IMR-90 (cell line): Measurements from ENCODE around the gene OXA1L. TPM values are rescaled to one million over a fixed set of nuclear protein-coding genes. Genes with fewer than 3 reads are reported as not detected.

Source experiments
- ATAC-seq: fragments of 200-7000 bp; cut with Tn5 transposase; 2 replicates; pipeline ENCODE4 v1.9.1; 2020; ENCODE audit warnings: low read depth, mild to moderate bottlenecking, moderate library complexity
- BruUV-seq: library from RNA; stranded (reverse); fragments of 400-500 nt; replicated peaks from 2 replicates; lab custom pipeline; 2021; lab: Mats Ljungman, UMichigan
- CTCF ChIA-PET: fragments of 300-600 bp; formaldehyde crosslinking; extraction: SDS; loops from one replicate; lab custom pipeline; 2021; ENCODE audit warnings: antibody characterized with exemption; lab: Yijun Ruan, JAX
- POLR2A ChIA-PET: fragments of 300-600 bp; sonication (Branson Sonifier 250); formaldehyde crosslinking; loops from one replicate; lab custom pipeline; 2022; ENCODE audit warnings: antibody characterized with exemption; ENCODE audit not compliant: unreplicated experiment; lab: Charles Lee
- DNase-seq: peaks from one replicate; pipeline ENCODE4 v3.0.0; 2013
- H2AFZ ChIP-seq: replicated peaks from 2 replicates; pipeline ENCODE3; 2013; ENCODE audit warnings: low read length, mild to moderate bottlenecking; ENCODE audit not compliant: poor library complexity
- H2AK5ac ChIP-seq: 2 replicates; pipeline ENCODE4 v1.6.1; 2013; ENCODE audit warnings: low read depth, low read length, inconsistent platforms
- H2AK9ac ChIP-seq: replicated peaks from 2 replicates; pipeline ENCODE3; 2013; ENCODE audit warnings: mild to moderate bottlenecking, low read depth, low read length, moderate library complexity; ENCODE audit not compliant: poor library complexity
- H2BK120ac ChIP-seq: 2 replicates; pipeline ENCODE4 v1.6.1; 2013; ENCODE audit warnings: low read depth, low read length, inconsistent platforms
- H2BK15ac ChIP-seq: 3 replicates; pipeline ENCODE4 v1.6.1; 2013; ENCODE audit warnings: low read depth, low read length, inconsistent platforms
- H2BK20ac ChIP-seq: 2 replicates; pipeline ENCODE4 v1.6.1; 2013; ENCODE audit warnings: low read depth, mild to moderate bottlenecking, inconsistent platforms, low read length, moderate library complexity
- H2BK5ac ChIP-seq: 2 replicates; pipeline ENCODE4 v1.6.1; 2013; ENCODE audit warnings: mild to moderate bottlenecking, low read depth, low read length, inconsistent platforms; ENCODE audit not compliant: poor library complexity, severe bottlenecking
- H3K14ac ChIP-seq: replicated peaks from 2 replicates; pipeline ENCODE4 v1.6.1; 2013; ENCODE audit warnings: low read depth, low read length, inconsistent platforms
- H3K18ac ChIP-seq: 2 replicates; pipeline ENCODE4 v1.6.1; 2013; ENCODE audit warnings: low read depth, low read length, control low read depth
- H3K23ac ChIP-seq: 2 replicates; pipeline ENCODE4 v1.6.1; 2013; ENCODE audit warnings: low read depth, low read length, inconsistent platforms
- H3K27ac ChIP-seq: 2 replicates; pipeline ENCODE4 v1.5.1; 2013; ENCODE audit warnings: mild to moderate bottlenecking, control low read depth, low read length; ENCODE audit not compliant: insufficient read depth
- H3K27me3 ChIP-seq: 2 replicates; pipeline ENCODE4 v1.6.1; 2013; ENCODE audit warnings: low read length; ENCODE audit not compliant: control insufficient read depth, insufficient read depth
- H3K36me3 ChIP-seq: 2 replicates; pipeline ENCODE4 v1.6.1; 2013; ENCODE audit warnings: low read length, mixed read lengths; ENCODE audit not compliant: control insufficient read depth, insufficient read depth
- H3K4ac ChIP-seq: 2 replicates; pipeline ENCODE4 v1.6.1; 2013; ENCODE audit warnings: low read depth, low read length, inconsistent platforms
- H3K4me1 ChIP-seq: 2 replicates; pipeline ENCODE4 v1.6.1; 2013; ENCODE audit warnings: low read length, mixed read lengths; ENCODE audit not compliant: control insufficient read depth, insufficient read depth
- H3K4me2 ChIP-seq: 2 replicates; pipeline ENCODE4 v1.6.1; 2013; ENCODE audit warnings: low read depth, mild to moderate bottlenecking, control low read depth, low read length, moderate library complexity
- H3K4me3 ChIP-seq: 2 replicates; pipeline ENCODE4 v1.5.1; 2013; ENCODE audit warnings: low read depth, mild to moderate bottlenecking, control low read depth, low read length, moderate library complexity; ENCODE audit not compliant: insufficient read depth
- H3K56ac ChIP-seq: 2 replicates; pipeline ENCODE4 v1.6.1; 2013; ENCODE audit warnings: low read length, inconsistent platforms; ENCODE audit not compliant: insufficient read depth; ENCODE audit errors: extremely low read depth
- H3K79me1 ChIP-seq, 2 experiments: 2 replicates each; pipeline ENCODE4 v1.6.1; 2013; ENCODE audit warnings: low read length in 2 of 2, inconsistent platforms in 1 of 2, low read depth in 1 of 2
- H3K9ac ChIP-seq: 2 replicates; pipeline ENCODE4 v1.6.1; 2013; ENCODE audit warnings: low read depth, low read length, control low read depth
- H3K9me1 ChIP-seq: 2 replicates; pipeline ENCODE4 v1.6.1; 2013; ENCODE audit warnings: low read length, inconsistent platforms; ENCODE audit not compliant: insufficient read depth
- H3K9me3 ChIP-seq: 2 replicates; pipeline ENCODE4 v1.6.1; 2013; ENCODE audit warnings: low read length; ENCODE audit not compliant: control insufficient read depth, insufficient read depth
- H4K20me1 ChIP-seq: 2 replicates; pipeline ENCODE4 v1.6.1; 2013; ENCODE audit warnings: low read length, inconsistent platforms; ENCODE audit not compliant: insufficient read depth
- H4K5ac ChIP-seq: 2 replicates; pipeline ENCODE4 v1.6.1; 2013; ENCODE audit warnings: mild to moderate bottlenecking, low read depth, low read length, control low read depth
- H4K8ac ChIP-seq, 2 experiments: 2 replicates each; pipeline ENCODE4 v1.6.1; 2013; ENCODE audit warnings: low read depth in 2 of 2, low read length in 2 of 2, control low read depth in 1 of 2, inconsistent platforms in 1 of 2
- H4K91ac ChIP-seq: 2 replicates; pipeline ENCODE4 v1.6.1; 2013; ENCODE audit warnings: low read depth, low read length, inconsistent platforms; ENCODE audit not compliant: insufficient read depth
- BHLHE40 ChIP-seq: fragments of 150-350 bp; IDR thresholded peaks from 2 replicates; pipeline ENCODE4 v1.6.1; 2016; ENCODE audit warnings: mild to moderate bottlenecking, low read depth, low read length
- CEBPB ChIP-seq: IDR thresholded peaks from 2 replicates; pipeline ENCODE4 v1.6.1; 2012; ENCODE audit warnings: low read depth, low read length, improper control_type of control experiment
- CHD1 ChIP-seq: IDR thresholded peaks from 2 replicates; pipeline ENCODE4 v1.6.1; 2012; ENCODE audit warnings: low read depth, low read length, improper control_type of control experiment
- CTCF ChIP-seq: conservative IDR thresholded peaks from 2 replicates; pipeline ENCODE4 v1.5.1; 2012; ENCODE audit warnings: mild to moderate bottlenecking, low read depth, low read length, improper control_type of control experiment
- FOS ChIP-seq: fragments of 150-350 bp; IDR thresholded peaks from 2 replicates; pipeline ENCODE4 v1.6.1; 2016; ENCODE audit warnings: low read depth, low read length
- MAZ ChIP-seq: IDR thresholded peaks from 2 replicates; pipeline ENCODE4 v1.6.1; 2012; ENCODE audit warnings: low read depth, mild to moderate bottlenecking, low read length, improper control_type of control experiment, moderate library complexity, borderline replicate concordance
- MXI1 ChIP-seq: IDR thresholded peaks from 2 replicates; pipeline ENCODE4 v1.6.1; 2012; ENCODE audit warnings: low read depth, mild to moderate bottlenecking, low read length, moderate library complexity, borderline replicate concordance
- NFE2L2 ChIP-seq: fragments of 150-350 bp; IDR thresholded peaks from 2 replicates; pipeline ENCODE4 v1.6.1; 2016; ENCODE audit warnings: low read depth, mild to moderate bottlenecking, low read length
- POLR2A ChIP-seq: IDR thresholded peaks from 2 replicates; pipeline ENCODE4 v1.6.1; 2012; ENCODE audit warnings: mild to moderate bottlenecking, low read depth, low read length
- RCOR1 ChIP-seq: IDR thresholded peaks from 2 replicates; pipeline ENCODE4 v1.6.1; 2012; ENCODE audit warnings: mild to moderate bottlenecking, low read length, improper control_type of control experiment; ENCODE audit not compliant: insufficient replicate concordance
- RFX5 ChIP-seq: IDR thresholded peaks from 2 replicates; pipeline ENCODE4 v1.8.0; 2012; ENCODE audit warnings: low read depth, mild to moderate bottlenecking, low read length, moderate library complexity
- SMC3 ChIP-seq: fragments of 150-350 bp; IDR thresholded peaks from 2 replicates; pipeline ENCODE4 v1.6.1; 2016; ENCODE audit warnings: low read depth, mild to moderate bottlenecking, antibody characterized with exemption, low read length, moderate library complexity
- WGBS, 2 experiments: methylation state at CpG; one replicate each; pipeline versions ENCODE4 v1.1.5 to v1.1.7; 2013; ENCODE audit warnings: missing lambda C conversion rate in 2 of 2; ENCODE audit not compliant: insufficient read length in 1 of 2; ENCODE audit errors: extremely low coverage in 2 of 2; 5-methylcytosine and 5-hydroxymethylcytosine counted together
- dilution Hi-C: fragments of 300-500 bp; cut with HindIII; formaldehyde crosslinking; loops from one replicate; pipeline ENCODE4 v1.14.3; 2018; ENCODE audit warnings: low sequenced_read_pairs; ENCODE audit not compliant: unreplicated experiment
- in situ Hi-C: fragments of 300-500 bp; cut with MboI; formaldehyde crosslinking; loops from 3 replicates; pipeline ENCODE4 v1.14.3; 2019; ENCODE audit warnings: low sequenced_read_pairs, inconsistent platforms, mixed read lengths
- intact Hi-C: fragments of 100-400 bp; cut with micrococcal nuclease; formaldehyde crosslinking; loops from 2 replicates; pipeline ENCODE4 v1.10.0; 2022
- polyA plus RNA-seq, 3 experiments: library from polyadenylated mRNA; depleted of rRNA; stranded (reverse); fragments of >200 nt; gene quantifications; 2 replicates each; pipeline ENCODE4 v1.2.3, GENCODE V29; 2012; ENCODE audit warnings: low replicate concordance in 1 of 3
- total RNA-seq: library from RNA; depleted of rRNA; stranded (reverse); fragments of >200 nt; gene quantifications from 2 replicates; pipeline ENCODE4 v1.2.3, GENCODE V29; 2012

OXA1L gene
- total and polyA plus RNA-seq, 2 of the 4 experiments (the other 2 are of a cell fraction), result 47.3 to 113 TPM

DNA sequence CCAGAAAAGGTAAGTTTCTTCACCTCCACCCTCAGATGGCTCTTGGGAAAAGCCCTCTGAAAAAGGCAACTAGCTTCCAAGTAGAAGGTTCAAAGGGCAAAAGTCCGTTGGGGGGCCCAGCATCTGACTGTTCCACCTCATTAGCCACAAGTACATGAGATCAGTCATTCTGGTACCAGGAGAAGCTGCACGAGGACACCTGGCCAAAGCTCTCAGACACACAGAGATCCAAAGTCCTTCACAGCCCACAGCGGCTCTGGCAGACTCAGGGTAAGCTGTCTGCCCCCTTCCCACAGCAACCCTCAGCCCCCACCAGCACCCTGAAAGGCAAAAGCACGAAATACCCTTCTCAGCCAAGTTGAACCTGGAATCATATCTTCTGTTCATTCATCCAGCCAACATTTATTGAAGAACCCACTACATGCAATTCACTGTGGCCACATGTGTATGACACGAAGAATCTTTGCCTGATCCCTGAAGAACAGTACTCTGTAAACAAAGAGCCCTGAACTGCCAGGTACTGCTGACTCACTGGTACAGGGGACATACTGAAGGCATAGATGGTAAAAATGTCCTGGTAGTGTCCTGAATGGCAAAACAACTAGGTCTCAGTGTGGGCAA is 29.7 kb downstream of the OXA1L start:
- Histone ChIP-seq H4K5ac (no peak overlapping the region), H2AK5ac (no peak overlapping the region), H3K56ac (no peak overlapping the region), H3K36me3 (no peaks in the 10 kb centered on the region), H3K9ac (no peak overlapping the region), H2BK20ac (no peak overlapping the region), H2BK5ac (no peak overlapping the region), H3K27ac (no peak overlapping the region), H3K9me1 (peaks cover 3% of the 10 kb centered on the region; the same call in 1 of the 2 replicates), H3K9me3 (no peaks in the 10 kb centered on the region), H3K23ac (no peak overlapping the region), H3K4ac (no peak overlapping the region), H3K4me2 (no peak overlapping the region), H4K8ac (no peak overlapping the region), H2BK15ac (no peak overlapping the region), H2AK9ac (no peak overlapping the region), H3K79me1 (no peaks in the 10 kb centered on the region), H3K27me3 (peaks cover 12% of the 10 kb centered on the region), H3K18ac (no peak overlapping the region), H3K4me1 (no peaks in the 10 kb centered on the region), H3K14ac (no peak overlapping the region), H2AFZ (no peak overlapping the region), H4K20me1 (no peaks in the 10 kb centered on the region), H4K91ac (no peak overlapping the region), H3K4me3 (no peak overlapping the region), H2BK120ac (no peak overlapping the region)
- in situ Hi-C loops, result no loop called here
- DNase-seq (no peak), ATAC-seq (no peak)
- intact Hi-C loops, result no loop called here
- TF ChIP-seq RCOR1 (no peak), MXI1 (no peak), NFE2L2 (no peak), MAZ (no peak), CHD1 (no peak), SMC3 (no peak), BHLHE40 (no peak), CEBPB (no peak), RFX5 (no peak), FOS (no peak), CTCF (no peak), POLR2A (no peak)
- ChIA-PET CTCF (no interaction called here), POLR2A (no interaction called here)
- WGBS, 2 experiments, result 43% methylated on average over 4 of the region's 5 CpGs; no CpG with 5 or more reads in 1 of the 2 experiments
- dilution Hi-C loops, result no loop called here
- no TSS peak for BruUV-seq
